Stimulated activated CD8-positive, alpha-beta memory T cell treated with anti-CD3 and anti-CD28 coated beads, Interleukin-7, amount 100 ng/mL, for 4 hours (primary cell): ENCODE data around the gene KCNT1.

ENCODE experiments used
- DNase-seq, 2 donors: peaks; one replicate each; pipeline ENCODE4 v3.0.0-alpha.2; 2020; ENCODE audit warnings: low read depth in 2 of 2

The KCNT1 gene

DNA sequence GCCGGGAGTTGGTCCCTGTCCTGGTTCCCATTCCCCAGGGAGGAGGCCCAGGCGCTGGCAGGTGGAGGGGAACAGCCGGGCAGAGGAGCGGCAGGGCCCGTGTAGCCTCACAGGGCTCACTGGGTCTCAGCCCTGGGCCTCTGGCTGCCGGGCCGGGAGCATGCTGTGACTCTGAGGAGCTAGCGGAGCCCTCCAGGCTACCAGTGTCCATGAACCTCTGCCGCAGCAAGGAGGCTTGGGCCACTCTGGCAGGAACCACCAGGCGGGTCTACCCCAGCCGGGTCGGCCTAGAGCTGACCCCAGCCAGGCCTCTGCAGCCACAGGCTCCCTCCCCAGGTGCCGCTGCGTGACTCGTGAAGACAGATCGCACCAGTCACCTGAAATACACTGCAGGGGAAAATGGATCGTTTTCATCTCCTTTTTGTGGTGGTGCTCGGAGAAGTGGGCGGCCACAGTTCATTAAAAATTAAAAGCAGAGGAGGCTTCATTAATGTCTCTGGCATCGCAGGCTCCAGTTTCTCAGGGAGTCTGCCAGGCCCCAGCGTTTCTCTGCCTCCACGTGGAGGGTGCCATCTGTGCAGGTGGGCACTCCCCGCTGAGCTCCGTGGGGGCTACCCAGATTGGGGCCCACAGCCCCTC is 43.8 kb downstream of the KCNT1 start:
- no peak for DNase-seq

DNA sequence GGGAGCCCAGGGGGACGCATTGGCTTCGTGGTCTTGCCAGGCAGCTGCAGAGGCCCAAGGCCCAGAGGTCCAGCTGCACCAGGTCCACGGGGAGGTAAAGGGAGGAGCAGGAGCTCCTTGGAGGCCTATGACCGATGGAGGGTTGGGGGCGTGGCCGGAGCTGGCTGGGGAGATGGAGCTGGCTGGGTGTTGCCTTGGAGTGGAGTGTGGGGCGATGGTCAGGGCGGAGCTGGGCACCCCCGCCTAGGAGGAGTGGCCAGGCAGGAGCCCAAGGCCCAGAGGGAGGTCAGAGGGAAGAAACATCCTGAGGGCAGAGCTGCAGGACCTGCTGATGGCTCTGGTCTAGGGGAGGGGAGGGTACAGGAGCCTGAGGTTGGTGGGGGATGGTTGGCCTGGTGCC is 44.6 kb downstream of the KCNT1 start:
- DNase-seq = no peak

DNA sequence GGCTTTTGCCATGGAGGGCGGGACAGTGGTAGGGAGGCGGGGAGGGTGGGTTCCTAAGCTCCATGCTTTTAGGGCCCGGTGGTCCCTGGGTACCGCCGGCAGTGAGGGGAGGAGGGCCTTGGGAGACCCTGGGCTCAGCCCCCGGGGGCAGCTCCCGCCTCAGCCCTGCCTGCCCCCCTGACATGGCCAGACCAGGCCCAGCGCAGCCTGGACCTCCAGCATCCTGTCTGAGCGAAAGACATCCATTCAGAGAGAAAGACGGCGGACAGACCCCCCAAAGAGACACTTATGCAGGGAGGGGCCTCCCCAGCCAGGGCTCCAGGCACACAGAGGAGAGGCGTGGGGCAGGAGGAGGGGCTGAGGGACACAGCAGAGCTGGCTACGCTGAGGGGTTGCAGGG is 45.3 kb downstream of the KCNT1 start:
- no peak for DNase-seq

DNA sequence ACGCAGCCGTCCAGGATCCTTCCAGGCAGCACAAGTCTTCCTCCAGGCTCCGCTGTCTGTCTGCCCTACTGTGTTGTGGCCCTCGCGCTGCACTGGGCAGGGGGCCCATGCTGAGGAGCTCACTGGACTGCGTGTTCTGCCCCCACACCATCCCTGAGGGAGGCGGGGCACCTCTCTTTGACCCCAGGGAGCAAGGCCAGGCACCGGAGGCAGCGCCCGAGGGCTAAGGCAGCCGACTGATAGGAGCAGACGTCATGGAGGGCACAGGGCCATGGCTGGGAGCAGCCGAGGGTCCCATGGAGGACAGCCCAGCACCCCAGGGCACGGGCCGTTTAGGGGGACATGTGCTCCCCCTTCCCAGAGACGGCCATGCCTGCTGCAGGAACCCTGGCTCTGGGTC is 46.7 kb downstream of the KCNT1 start:
- no peak for DNase-seq

DNA sequence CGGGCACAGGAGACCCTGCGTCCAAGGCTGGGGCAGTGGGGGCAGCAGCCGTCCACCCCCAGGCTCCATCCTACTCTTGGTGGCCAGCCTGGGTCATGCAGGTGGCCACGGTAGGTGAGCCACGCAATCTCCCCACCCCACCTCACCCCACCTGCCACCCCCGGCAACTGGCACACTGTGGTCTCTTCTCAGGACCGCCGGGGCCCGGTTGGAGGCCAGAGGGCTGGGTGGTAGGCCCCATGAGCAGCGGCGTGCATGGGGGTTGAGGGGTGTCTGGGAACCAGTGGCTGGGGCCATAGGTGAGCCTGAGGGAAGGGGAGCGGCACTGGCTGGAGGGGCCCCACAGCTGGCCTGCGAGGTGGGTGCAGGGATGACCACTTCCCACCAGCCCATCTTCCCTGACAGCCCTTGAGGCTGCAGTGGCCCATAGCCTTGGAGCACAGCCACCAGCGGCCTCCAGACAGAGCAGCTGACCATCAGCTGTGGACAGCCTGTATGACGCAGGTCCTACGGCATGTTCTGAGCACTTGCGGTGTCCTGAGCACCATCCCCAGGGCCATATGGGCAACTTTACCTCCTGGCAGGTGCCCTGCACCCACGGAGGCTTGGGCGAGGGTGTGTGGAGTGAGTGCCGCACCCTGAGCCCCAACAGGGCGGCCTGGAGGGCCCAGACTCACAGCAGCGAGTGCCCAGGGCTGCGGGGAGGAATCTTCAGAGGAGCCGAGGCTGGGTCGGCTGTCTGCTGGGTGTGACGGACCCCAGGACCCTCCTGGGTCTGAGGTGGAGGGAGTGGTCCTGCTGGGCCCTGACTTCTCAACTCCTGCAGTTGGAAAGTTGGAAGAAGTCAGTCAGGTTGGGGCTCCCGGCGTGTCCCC is 47.4 kb downstream of the KCNT1 start:
- no peak for DNase-seq

DNA sequence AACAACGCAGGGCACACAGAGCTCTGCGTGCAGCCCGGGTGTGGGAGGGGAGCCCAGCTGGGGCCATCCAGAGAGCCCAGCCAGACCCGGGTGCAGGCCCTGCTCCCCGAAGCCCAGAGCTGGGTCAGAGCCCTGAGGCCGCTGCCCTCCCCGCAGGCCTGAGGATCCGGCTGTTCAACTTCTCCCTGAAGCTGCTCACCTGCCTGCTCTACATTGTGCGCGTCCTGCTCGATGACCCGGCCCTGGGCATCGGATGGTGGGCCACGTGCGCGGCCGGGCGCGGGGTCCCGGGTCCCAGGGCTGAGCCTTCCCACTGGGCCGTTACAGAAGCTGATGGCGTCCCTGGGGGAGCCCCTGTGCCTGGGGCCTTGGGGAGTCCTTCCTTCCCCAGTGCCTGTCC is 48.8 kb downstream of the KCNT1 start:
- DNase-seq = no peak

DNA sequence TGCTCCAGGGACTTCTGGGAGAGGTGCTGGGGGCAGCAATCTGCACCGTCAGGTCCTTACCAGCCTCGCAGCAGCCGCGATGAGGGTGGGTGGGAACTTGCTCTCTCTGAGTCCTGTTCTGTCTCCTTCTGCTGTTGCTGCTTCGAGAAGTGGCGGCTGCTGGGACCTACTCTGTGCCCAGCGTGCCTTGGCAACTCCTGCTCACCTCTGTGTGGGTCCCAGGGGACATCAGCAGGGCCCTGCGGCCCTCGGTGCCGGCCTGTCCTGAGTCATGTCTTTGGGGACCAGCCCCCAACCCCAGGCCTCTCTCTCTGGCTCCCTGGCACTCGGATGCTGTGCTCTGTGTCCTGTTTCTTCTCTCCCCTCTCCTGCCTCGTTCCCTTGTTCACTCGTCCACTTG is 49.5 kb downstream of the KCNT1 start:
- DNase-seq = no peak

DNA sequence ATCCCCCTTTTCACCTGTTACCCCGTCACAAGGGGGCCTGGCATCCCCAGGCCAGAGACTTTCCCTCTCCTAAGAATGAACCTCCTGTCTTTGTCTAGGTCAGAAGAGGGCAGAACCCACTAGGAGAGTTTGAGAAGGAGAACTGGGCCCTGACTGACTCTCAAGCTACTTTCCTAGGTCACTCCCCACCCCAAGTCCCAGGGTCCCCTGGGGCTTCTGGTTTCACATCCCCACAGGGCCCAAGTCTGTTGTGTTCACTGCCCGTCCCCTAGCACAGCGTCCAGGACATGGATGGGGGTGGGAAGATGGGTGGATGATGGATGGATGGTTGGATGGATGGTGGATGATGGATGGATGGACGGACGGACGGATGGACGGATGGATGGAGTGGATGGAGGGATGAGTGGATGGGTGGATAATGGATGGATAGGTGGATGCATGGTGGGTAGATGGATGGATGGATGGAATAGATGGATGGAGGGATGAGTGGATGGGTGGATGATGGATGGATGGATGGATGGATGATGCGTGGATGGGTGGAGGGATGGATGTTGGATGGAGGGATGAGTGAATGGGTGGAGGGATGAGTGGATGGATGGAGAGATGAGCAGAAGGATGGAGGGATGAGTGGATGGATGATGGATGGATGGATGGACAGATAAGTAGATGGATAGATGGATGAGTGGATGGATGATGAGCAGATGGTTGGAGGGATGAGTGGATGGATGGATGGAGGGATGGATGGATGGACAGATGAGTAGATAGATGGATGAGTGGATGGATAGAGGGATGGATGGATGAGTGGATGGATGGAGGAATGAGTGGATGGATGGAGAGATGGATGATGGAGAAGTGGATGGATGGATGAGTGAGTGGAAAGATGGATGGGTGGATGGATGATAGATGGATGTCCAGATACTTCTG is 50.6 kb downstream of the KCNT1 start:
- DNase-seq = no peak

DNA sequence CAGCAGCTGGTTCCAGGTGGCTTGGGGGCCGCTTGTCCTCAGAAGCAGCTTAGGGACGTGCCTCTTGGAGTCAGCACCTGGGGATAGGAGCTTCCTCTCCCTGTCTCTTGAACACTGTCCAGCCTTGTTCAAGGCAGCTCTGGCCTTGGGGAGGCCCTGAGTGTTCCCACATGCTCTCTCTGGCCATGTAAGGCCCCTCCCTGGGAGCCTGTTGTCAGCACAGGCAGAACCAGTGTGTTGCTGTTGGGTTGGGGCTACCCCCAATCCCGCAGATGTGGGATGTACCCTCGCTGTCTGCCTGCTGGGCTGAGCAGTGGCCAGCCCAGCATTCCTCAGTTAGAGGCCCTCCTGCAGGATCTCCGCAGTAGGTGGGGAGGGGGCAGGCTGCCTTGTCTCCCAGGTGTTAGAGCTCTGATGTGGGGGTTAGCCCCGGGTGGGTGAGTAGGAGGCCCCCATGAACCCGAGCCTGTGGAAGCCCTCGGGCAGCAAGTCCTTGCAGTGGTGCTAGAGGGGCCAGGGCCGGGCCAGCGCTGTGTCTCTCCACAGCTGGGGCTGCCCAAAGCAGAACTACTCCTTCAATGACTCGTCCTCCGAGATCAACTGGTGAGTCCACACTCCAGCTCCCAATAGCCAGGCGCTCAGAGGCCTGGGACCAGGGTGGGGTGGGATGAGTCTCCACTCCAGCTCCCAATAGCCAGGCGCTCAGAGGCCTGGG is 51.6 kb downstream of the KCNT1 start:
- DNase-seq = no peak

DNA sequence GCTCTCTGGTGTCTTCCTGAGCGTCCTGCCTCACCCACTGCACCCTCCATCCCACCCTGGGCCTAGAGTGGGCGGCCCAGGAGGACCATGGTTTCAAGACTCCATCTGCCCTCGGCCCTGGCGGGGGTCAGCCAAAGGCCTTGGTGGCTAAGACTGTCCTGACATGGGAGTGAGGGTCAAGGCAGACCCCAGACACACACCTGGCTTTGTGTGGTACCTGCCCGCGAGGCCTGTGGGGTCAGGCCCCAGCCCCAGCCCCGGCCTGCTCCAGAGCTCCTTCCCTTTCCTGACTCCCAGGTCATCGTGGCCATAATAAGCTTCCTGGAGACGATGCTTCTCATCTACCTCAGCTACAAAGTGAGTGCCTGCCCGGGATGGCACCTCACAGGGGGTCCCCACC is 54.6 kb downstream of the KCNT1 start:
- DNase-seq = no peak

DNA sequence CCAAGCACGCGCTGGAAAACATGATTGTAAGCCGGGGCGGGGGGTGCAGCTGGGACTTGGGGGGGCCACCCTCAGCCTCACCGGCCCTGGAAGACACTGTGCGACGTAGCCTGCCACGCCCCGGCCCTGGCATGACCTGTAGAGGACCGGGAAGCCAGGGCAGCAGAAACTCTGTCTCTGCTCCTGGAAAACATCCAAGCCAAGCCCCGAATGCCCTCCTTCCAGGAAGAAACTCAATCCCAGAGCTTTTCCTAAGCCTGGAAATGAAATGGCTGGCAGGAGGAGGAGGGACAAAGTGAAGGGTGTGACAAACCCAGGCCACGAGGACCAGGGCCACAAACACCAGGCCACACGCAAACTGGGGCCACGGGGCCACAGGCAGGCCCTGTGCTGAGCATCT is 55.4 kb downstream of the KCNT1 start:
- no peak for DNase-seq

DNA sequence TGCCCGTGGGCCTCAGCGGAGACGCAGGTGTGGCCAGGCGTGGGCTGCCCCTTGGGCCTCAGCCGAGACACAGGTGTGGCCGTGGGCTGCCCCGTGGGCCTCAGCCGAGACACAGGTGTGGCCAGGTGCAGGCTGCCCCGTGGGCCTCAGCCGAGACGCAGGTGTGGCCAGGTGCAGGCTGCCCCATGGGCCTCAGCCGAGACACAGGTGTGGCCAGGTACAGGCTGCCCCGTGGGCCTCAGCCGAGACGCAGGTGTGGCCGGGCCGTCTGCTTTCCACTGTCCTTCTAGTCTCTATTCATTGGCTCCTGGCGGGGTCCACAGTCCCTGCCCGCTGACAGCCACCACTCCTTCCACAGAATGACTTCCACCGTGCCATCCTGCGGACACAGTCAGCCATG is 56.1 kb downstream of the KCNT1 start:
- no peak for DNase-seq

DNA sequence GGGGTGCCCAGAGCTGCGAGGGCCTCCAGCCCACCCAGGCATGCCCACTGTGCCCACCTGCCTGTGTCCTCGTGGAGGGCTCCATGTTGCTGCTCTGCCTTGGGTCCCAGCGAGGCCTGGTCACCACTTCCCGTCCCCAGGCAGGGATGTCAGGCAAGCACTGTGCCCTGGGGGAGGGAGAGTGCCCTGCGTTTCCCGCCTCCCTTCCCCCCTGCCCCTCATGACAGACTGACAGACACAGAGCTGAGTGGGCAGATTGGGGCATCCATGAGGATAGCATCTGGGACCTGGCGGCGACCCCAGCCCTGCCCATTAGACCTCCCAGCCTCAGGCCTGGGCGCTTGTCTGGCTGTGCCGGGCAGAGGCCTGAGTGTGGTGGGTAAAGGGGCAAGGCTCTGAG is 56.9 kb downstream of the KCNT1 start:
- no peak for DNase-seq

DNA sequence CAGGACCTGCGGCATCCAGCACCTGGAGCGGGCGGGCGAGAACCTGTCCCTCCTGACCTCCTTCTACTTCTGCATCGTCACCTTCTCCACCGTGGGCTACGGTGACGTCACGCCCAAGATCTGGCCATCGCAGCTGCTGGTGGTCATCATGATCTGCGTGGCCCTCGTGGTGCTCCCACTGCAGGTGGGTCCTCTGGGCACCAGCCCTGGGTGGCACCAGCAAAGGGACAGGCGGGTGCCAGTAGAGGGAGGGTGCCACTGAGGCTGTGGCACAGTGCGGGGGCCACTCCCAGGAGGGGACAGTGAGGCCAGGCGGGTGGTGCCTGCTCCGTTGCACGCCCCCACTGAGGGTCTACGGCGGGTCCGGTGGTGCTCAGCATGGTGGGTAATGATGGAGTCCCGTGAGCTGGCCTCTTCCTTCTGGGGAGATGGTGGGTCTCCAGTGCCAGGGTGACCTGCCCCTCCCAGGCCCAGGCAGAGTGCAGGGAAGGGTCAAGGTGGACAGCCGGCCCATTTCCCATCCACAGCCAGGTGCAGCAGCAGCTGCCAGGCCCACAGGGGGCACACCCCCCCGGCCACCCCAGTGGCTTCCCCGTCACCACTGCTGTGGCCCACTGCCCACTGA is 57.8 kb downstream of the KCNT1 start:
- DNase-seq = no peak

DNA sequence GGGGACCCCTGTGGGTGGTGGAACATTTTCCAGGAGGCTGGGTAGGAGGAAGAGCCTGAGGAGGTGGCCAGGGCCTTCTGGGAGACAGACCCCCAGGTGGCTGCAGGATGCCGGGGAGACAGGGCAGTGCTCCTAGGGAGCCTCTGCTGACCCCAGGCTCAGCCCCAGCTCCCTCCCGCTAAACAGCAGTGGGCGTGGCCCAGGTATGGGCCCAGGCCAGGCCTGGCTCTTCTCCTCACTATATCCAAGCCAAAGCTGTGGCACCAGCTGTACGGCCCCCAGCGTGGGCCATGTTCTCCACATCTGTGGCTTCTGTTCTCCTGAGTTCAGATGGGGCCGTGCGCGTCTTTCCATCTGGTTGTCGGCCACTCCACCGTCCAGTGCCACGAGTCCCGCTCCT is 58.5 kb downstream of the KCNT1 start:
- DNase-seq = no peak

DNA sequence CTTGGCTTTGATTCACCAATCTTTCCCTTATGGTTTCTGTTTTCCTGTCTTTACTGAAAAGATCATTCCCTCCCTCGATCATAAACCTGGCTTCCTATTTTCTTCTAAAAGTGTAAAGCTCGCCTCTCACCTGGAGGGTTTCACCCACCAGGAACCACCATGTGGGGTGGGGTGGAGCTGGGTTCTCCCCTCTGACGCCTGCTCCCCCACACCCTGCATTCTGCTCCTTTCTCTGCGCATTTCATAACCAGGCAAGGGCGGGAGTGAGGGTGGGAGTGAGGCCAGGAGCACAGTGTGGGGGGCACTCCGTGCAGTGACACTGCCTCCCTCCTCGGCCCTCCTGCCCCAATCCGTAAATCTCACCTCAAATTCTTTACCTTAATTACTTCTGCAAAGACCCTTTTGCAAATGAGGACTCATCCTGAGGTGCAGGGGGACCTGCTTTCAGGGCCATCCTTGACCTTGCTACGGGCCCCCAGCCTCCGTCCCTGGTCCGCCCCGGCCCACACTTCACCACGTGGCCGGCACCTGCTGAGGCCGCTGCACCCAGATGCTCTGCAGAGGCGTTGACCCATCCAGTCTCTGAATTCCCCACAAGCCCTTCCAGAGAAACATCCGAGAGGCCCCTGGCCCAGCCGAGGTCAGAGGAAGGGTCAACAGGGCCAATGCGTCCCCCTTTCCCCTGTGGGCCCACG is 59.3 kb downstream of the KCNT1 start:
- no peak for DNase-seq

DNA sequence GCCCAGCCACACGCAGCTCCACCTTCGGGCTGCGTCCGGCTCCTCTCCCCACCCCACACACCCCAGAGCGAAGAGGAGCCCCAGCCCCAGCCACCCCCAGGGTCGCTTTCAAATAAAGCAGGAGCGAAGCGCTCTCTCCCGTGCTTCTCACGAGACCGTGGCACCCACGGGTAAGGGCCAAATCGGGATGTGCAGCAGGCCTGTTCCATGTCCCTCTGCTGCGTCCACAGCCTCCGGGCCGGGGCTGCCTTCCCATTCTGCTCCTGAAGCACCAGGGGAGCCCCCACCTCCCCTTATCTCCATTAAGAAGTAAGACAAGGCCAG is 59.8 kb downstream of the KCNT1 start:
- no peak for DNase-seq

DNA sequence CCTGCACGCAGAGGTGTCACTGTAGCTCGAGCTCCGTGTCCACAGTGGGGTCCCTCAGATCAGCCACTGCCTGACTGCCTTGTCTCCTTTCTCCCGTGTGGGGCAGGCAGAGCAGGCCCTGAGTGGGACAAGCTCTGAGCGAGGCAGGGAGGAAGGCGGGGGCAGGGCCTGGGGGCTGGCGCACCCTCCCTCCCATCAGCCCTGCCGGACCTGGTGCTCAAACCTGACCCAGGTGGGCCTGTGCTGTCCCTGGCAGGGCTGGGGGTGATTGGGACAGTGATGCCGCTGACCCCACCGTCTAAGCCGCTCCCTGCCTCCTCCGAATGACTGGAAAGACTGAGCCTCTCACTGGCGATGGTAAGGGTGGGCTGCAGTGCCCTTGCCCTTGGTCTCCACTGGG is 60.9 kb downstream of the KCNT1 start:
- DNase-seq = no peak

DNA sequence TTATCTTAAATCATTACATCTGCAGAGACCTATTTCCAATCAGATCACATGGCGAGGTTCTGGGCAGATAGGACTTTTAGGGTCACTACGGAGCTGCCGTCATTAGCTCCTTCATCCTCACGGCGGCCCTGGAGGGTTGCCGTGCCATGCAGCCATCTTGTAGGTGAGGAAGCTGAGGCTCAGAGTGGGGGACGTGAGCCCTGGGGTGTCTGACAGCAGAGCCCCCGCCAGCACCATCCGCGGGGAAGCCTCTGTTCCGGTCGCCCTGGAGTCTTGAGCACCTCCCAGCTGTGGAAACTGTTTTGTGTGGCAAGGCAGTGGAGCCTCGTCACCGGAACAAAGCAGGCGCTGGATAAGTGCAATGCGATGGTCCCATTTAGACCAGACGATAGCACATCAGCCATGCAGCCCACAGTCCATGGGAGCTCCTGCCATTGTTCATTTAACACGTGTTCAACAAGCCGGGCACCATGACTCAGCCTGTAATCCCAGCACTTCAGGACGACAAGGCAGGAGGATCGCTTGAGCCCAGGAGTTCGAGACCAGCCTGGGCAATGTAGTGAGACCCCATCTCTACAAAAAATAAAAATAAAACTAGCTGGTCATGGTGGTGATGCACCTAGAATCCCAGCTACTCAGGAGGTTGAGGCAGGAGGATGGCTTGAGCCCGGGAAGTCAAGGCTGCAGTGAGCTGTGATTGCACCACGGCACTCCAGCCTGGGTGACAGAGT is 61.9 kb downstream of the KCNT1 start:
- no peak for DNase-seq

DNA sequence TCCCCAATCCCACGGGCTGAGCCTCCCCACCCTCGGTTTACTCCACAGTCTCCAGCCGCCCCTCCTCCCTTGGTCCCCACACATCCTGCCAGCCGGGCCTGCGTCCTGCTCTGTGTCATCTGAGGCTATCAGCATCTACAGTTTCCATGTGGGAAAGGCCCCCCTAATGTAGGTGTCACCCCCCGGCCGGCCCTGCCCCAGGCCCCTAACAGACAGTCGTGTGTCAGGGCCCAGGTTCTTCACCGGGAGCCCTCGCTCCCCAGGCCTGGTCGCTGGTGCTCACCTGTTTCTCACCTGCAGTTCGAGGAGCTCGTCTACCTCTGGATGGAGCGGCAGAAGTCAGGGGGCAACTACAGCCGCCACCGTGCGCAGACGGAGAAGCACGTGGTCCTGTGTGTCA is 62.7 kb downstream of the KCNT1 start:
- no peak for DNase-seq
